PC-9 (cell line): Measurements from ENCODE around the gene UTF1.

Experiments used
- EZH2 ChIP-seq: fragments of 200-600 bp; sonication (generic); IDR thresholded peaks from 2 replicates; pipeline ENCODE4 v1.8.0; 2017; ENCODE audit warnings: antibody characterized with exemption, low read depth
- TF ChIP-seq, protein P1 (sequence below): fragments of 200-600 bp; sonication (generic); conservative IDR thresholded peaks from 2 replicates; pipeline ENCODE4 v1.6.1; 2017; ENCODE audit warnings: mixed run types, antibody characterized with exemption, mild to moderate bottlenecking, moderate library complexity

DNA sequence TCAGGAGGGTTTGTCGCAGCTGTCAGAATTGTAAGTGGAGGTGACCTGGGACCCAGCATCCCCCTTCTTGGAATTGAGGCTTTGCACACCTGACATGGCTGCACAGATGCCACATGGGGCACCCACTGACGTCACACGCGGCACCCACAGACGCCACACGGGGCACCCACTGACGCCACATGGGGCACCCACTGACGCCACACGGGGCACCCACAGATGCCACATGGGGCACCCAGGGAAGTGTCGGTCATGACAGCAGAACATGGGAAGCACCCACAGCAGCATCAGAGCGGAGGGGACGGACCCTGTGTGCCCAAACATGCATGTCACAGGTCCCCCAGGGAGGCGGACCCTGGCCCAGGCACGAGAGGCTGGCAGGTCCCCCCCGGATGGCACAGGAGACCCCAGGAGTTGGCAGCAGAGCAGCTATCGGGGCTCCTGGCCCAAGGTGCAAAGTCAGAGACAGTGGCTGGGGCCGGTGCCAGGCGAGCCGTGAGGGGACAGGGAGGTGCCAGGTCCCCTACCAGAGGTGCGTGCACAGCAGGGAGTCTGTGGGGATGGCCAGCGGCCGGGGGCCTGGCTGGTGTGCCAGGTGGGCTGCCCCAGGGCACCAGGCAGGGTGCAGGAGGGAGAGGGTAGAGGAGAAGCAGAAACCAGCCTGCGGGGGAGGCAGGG lies 48.9 kb upstream of the UTF1 start:
- TF ChIP-seq, protein P1, sequence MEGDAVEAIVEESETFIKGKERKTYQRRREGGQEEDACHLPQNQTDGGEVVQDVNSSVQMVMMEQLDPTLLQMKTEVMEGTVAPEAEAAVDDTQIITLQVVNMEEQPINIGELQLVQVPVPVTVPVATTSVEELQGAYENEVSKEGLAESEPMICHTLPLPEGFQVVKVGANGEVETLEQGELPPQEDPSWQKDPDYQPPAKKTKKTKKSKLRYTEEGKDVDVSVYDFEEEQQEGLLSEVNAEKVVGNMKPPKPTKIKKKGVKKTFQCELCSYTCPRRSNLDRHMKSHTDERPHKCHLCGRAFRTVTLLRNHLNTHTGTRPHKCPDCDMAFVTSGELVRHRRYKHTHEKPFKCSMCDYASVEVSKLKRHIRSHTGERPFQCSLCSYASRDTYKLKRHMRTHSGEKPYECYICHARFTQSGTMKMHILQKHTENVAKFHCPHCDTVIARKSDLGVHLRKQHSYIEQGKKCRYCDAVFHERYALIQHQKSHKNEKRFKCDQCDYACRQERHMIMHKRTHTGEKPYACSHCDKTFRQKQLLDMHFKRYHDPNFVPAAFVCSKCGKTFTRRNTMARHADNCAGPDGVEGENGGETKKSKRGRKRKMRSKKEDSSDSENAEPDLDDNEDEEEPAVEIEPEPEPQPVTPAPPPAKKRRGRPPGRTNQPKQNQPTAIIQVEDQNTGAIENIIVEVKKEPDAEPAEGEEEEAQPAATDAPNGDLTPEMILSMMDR, result no peak
- no peak for TF ChIP-seq EZH2
